HL-60 (cell line): ENCODE measurements around the gene ELOA.

Experiments used
- DNase-seq, 2 experiments: peaks; one replicate each; pipeline ENCODE4 v3.0.0-alpha.2; 2010 to 2020; ENCODE audit warnings: low read depth in 1 of 2, low spot score in 1 of 2
- H3K27ac ChIP-seq: fragments of 250-450 bp; sonication (Bioruptor Pico); replicated peaks from 2 replicates; pipeline ENCODE4 v1.5.1; 2020; ENCODE audit warnings: mild to moderate bottlenecking, moderate library complexity
- H3K27me3 ChIP-seq: fragments of 250-450 bp; sonication (Bioruptor Pico); 2 replicates; pipeline ENCODE4 v1.5.1; 2021; ENCODE audit warnings: mild to moderate bottlenecking, moderate library complexity; ENCODE audit not compliant: insufficient read depth, poor library complexity, severe bottlenecking
- H3K4me3 ChIP-seq: replicated peaks from 2 replicates; pipeline ENCODE4 v1.5.1; 2011; ENCODE audit warnings: mild to moderate bottlenecking, control low read depth, low read length; ENCODE audit not compliant: insufficient read depth
- GABPA ChIP-seq: IDR thresholded peaks from 2 replicates; pipeline ENCODE4 v1.6.1; 2012; ENCODE audit warnings: low read depth
- POLR2AphosphoS5 ChIP-seq: IDR thresholded peaks from 2 replicates; pipeline ENCODE4 v1.6.1; 2012; ENCODE audit warnings: low read depth
- SPI1 ChIP-seq: IDR thresholded peaks from 2 replicates; pipeline ENCODE4 v1.6.1; 2012; ENCODE audit warnings: low read depth, mild to moderate bottlenecking, borderline replicate concordance
- TF ChIP-seq, protein P1 (sequence below): IDR thresholded peaks from 2 replicates; pipeline ENCODE4 v1.6.1; 2012; ENCODE audit warnings: low read depth; ENCODE audit not compliant: insufficient replicate concordance
- TF ChIP-seq, protein P2 (sequence below): IDR thresholded peaks from one replicate; pipeline ENCODE4 v1.5.1; 2011; ENCODE audit warnings: low read length, control low read depth, inconsistent platforms; ENCODE audit not compliant: insufficient read depth

ELOA gene

DNA sequence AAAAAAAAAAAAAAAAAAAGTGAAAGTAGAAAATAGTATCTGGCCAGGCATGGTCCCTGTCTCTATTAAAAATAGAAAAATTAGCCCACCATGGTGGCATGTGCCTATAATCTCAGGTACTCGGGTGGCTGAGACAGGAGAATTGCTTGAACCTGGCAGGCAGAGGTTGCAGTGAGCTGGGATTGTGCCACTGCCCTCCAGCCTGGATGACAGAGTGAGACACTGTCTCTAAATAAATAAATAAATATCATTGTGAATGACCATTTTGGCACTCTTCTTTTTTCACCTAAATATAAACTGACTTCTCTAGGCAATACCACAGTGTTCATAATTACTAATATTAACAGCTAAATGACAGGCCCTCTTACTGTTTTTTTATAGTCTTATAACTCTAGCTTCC lies 14.5 kb downstream of the ELOA start:
- H3K4me3 ChIP-seq, result no peak overlapping the region
- no peak overlapping the region for H3K27ac ChIP-seq
- DNase-seq, result no peak
- no peaks in the 10 kb centered on the region for H3K27me3 ChIP-seq
- TF ChIP-seq GABPA, result no peak
- TF ChIP-seq, protein P1, sequence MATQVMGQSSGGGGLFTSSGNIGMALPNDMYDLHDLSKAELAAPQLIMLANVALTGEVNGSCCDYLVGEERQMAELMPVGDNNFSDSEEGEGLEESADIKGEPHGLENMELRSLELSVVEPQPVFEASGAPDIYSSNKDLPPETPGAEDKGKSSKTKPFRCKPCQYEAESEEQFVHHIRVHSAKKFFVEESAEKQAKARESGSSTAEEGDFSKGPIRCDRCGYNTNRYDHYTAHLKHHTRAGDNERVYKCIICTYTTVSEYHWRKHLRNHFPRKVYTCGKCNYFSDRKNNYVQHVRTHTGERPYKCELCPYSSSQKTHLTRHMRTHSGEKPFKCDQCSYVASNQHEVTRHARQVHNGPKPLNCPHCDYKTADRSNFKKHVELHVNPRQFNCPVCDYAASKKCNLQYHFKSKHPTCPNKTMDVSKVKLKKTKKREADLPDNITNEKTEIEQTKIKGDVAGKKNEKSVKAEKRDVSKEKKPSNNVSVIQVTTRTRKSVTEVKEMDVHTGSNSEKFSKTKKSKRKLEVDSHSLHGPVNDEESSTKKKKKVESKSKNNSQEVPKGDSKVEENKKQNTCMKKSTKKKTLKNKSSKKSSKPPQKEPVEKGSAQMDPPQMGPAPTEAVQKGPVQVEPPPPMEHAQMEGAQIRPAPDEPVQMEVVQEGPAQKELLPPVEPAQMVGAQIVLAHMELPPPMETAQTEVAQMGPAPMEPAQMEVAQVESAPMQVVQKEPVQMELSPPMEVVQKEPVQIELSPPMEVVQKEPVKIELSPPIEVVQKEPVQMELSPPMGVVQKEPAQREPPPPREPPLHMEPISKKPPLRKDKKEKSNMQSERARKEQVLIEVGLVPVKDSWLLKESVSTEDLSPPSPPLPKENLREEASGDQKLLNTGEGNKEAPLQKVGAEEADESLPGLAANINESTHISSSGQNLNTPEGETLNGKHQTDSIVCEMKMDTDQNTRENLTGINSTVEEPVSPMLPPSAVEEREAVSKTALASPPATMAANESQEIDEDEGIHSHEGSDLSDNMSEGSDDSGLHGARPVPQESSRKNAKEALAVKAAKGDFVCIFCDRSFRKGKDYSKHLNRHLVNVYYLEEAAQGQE, result no peak
- TF ChIP-seq, protein P2, sequence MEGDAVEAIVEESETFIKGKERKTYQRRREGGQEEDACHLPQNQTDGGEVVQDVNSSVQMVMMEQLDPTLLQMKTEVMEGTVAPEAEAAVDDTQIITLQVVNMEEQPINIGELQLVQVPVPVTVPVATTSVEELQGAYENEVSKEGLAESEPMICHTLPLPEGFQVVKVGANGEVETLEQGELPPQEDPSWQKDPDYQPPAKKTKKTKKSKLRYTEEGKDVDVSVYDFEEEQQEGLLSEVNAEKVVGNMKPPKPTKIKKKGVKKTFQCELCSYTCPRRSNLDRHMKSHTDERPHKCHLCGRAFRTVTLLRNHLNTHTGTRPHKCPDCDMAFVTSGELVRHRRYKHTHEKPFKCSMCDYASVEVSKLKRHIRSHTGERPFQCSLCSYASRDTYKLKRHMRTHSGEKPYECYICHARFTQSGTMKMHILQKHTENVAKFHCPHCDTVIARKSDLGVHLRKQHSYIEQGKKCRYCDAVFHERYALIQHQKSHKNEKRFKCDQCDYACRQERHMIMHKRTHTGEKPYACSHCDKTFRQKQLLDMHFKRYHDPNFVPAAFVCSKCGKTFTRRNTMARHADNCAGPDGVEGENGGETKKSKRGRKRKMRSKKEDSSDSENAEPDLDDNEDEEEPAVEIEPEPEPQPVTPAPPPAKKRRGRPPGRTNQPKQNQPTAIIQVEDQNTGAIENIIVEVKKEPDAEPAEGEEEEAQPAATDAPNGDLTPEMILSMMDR, result no peak

DNA sequence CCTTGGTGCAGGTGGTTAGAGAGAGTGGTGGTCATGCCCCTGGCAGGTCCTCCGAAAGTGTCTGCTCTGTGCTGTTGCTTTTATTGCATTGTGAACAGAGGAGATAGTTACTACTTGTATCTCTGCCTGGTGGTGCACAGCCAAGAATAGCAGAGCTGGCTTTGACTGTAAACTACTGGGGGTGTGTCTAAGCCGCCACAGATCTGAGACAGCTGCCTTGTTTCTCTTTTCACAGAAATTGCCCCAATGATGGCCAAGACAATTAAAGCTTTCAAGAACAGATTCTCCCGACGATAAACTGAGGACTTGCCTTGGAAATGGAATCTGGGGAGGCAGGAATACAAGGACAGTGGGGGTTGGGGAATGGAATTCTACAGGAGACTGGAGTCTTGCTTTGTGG lies 16.0 kb downstream of the ELOA start:
- TF ChIP-seq SPI1 (no peak), POLR2AphosphoS5 (no peak), GABPA (no peak)
- TF ChIP-seq, protein P1, result no peak
- TF ChIP-seq, protein P2, result no peak
- Histone ChIP-seq H3K27ac (no peak overlapping the region), H3K4me3 (no peak overlapping the region), H3K27me3 (no peaks in the 10 kb centered on the region)
- DNase-seq, result no peak

DNA sequence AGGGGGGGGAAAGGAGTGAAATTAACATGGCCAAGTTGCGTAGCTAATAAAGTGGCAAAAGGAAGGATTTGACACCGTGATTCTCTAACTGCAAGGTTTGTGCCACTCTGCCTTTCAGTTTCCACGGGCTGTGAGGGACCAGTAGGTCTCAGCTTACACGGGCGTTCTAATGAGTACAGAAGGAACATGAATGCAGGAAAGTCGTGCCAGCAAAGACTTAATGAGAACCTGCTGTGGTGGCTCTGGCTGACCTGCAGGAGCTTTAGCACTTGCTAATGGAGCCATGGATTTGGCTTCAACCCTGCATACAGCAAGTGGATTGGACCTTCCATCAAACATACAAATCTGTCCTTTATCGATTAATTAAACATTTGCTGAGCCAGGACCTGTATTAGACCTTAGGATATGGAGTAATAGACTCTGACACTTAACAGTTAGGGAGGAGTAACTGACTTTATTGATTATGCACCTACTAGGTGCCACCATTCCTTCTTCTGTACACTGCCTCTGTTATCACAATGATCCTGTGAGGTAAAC lies 19.8 kb downstream of the ELOA start:
- H3K27me3 ChIP-seq, result no peaks in the 10 kb centered on the region
- no peak overlapping the region for H3K4me3 ChIP-seq
- TF ChIP-seq SPI1 (no peak), POLR2AphosphoS5 (no peak; the same call in 1 of the 2 replicates), GABPA (no peak)
- TF ChIP-seq, protein P1, result no peak
- TF ChIP-seq, protein P2, result no peak
- H3K27ac ChIP-seq, result no peak overlapping the region
- no peak for DNase-seq
